Endothelial cell of umbilical vein (primary cell): ENCODE data around the gene HMCN1. TPM values are rescaled to one million over a fixed set of nuclear protein-coding genes. Genes with fewer than 3 reads are reported as not detected.

Source experiments
- BruUV-seq: library from RNA; stranded (reverse); fragments of 400-500 nt; replicated peaks from 2 replicates; lab custom pipeline; 2021; lab: Mats Ljungman, UMichigan
- CTCF ChIA-PET: fragments of 300-600, 350-600 bp; sonication (Branson Sonifier 250); formaldehyde crosslinking; loops from one replicate; lab custom pipeline; 2021; ENCODE audit warnings: antibody characterized with exemption, inconsistent platforms; lab: Charles Lee
- POLR2A ChIA-PET: fragments of 300-600, 350-600 bp; sonication (Branson Sonifier 250); formaldehyde crosslinking; loops from one replicate; lab custom pipeline; 2021; ENCODE audit warnings: antibody characterized with exemption, inconsistent platforms; lab: Charles Lee
- DNase-seq: peaks from one replicate; pipeline ENCODE4 v3.0.0-alpha.2; 2011; ENCODE audit warnings: low read depth, low spot score
- FAIRE-seq: peaks from 2 replicates; lab custom pipeline; 2011; peaks lifted over from hg19 to GRCh38; lab: Jason Lieb, UNC
- H2AFZ ChIP-seq: 2 replicates; pipeline ENCODE4 v1.6.0; 2012; ENCODE audit warnings: low read depth, low read length, control low read depth, inconsistent platforms
- H3K27ac ChIP-seq: 2 replicates; pipeline ENCODE4 v1.5.1; 2011; ENCODE audit warnings: low read depth, mild to moderate bottlenecking, control low read depth, low read length, moderate library complexity; ENCODE audit not compliant: insufficient read depth
- H3K27me3 ChIP-seq, 2 experiments: 2 replicates each; pipeline versions ENCODE4 v1.6.0 to v1.6.1; 2011; ENCODE audit warnings: low read length in 2 of 2, mixed read lengths in 1 of 2; ENCODE audit not compliant: control insufficient read depth in 2 of 2, insufficient read depth in 2 of 2
- H3K36me3 ChIP-seq, 2 experiments: 2 replicates in 1 of 2; 3 replicates in 1 of 2; pipeline ENCODE4 v1.5.1; 2011; ENCODE audit warnings: low read length in 2 of 2, mild to moderate bottlenecking in 1 of 2, moderate library complexity in 1 of 2; ENCODE audit not compliant: control insufficient read depth in 2 of 2, insufficient read depth in 2 of 2; ENCODE audit errors: extremely low read depth in 1 of 2
- H3K4me1 ChIP-seq: 3 replicates; pipeline ENCODE4 v1.5.1; 2011; ENCODE audit warnings: mild to moderate bottlenecking, low read length; ENCODE audit not compliant: control insufficient read depth, insufficient read depth; ENCODE audit errors: extremely low read depth
- H3K4me2 ChIP-seq: 2 replicates; pipeline ENCODE4 v1.6.1; 2011; ENCODE audit warnings: low read length, control low read depth, mixed read lengths; ENCODE audit not compliant: insufficient read depth
- H3K4me3 ChIP-seq, 3 experiments: fragments of 200-600 bp in 1 of 3; sonication (generic), shearing (Covaris generic) in 1 of 3; replicated peaks in 1 of 3; 2 replicates each; pipeline ENCODE4 v1.5.1; 2011 to 2016; ENCODE audit warnings: control low read depth in 3 of 3, low read length in 3 of 3, mild to moderate bottlenecking in 2 of 3, inconsistent platforms in 1 of 3, low read depth in 1 of 3, moderate library complexity in 1 of 3; ENCODE audit not compliant: insufficient read depth in 1 of 3
- H3K79me2 ChIP-seq: 2 replicates; pipeline ENCODE4 v1.6.0; 2012; ENCODE audit warnings: low read length, inconsistent platforms; ENCODE audit not compliant: control insufficient read depth, insufficient read depth
- H3K9ac ChIP-seq: replicated peaks from 2 replicates; pipeline ENCODE3; 2011; ENCODE audit warnings: low read length, control low read depth; ENCODE audit not compliant: insufficient read depth; ENCODE audit errors: extremely low read depth
- H3K9me1 ChIP-seq: replicated peaks from 3 replicates; pipeline ENCODE4 v1.6.0; 2011; ENCODE audit warnings: mild to moderate bottlenecking, low read length; ENCODE audit not compliant: control insufficient read depth, insufficient read depth; ENCODE audit errors: extremely low read depth
- H3K9me3 ChIP-seq: replicated peaks from 2 replicates; pipeline ENCODE4 v1.5.1; 2012; ENCODE audit warnings: low read length, inconsistent platforms; ENCODE audit not compliant: control insufficient read depth, insufficient read depth
- H4K20me1 ChIP-seq: replicated peaks from 2 replicates; pipeline ENCODE3; 2011; ENCODE audit warnings: mild to moderate bottlenecking, low read length; ENCODE audit not compliant: control insufficient read depth, insufficient read depth; ENCODE audit errors: extremely low read depth
- CTCF ChIP-seq, 2 donors: IDR thresholded peaks; 1 replicate in 1 of 2; 2 replicates in 1 of 2; pipeline ENCODE4 v1.5.1; 2011; ENCODE audit warnings: low read length in 2 of 2, mild to moderate bottlenecking in 2 of 2, moderate library complexity in 2 of 2, control low read depth in 1 of 2, inconsistent platforms in 1 of 2, low read depth in 1 of 2; ENCODE audit not compliant: insufficient read depth in 1 of 2; ENCODE audit errors: extremely low read depth in 1 of 2
- EZH2 ChIP-seq: IDR thresholded peaks from 2 replicates; pipeline ENCODE4 v1.6.1; 2012; ENCODE audit warnings: borderline replicate concordance, low read depth, mild to moderate bottlenecking, moderate library complexity, low read length, inconsistent platforms; ENCODE audit not compliant: severe bottlenecking
- GATA2 ChIP-seq: IDR thresholded peaks from 2 replicates; pipeline ENCODE4 v1.7.0; 2011; ENCODE audit warnings: low read depth, mild to moderate bottlenecking, moderate library complexity, mixed read lengths, low read length; ENCODE audit not compliant: insufficient read length, insufficient read depth
- JUN ChIP-seq: IDR thresholded peaks from 2 replicates; pipeline ENCODE4 v1.6.1; 2011; ENCODE audit warnings: borderline replicate concordance, low read depth; ENCODE audit not compliant: insufficient read length, insufficient read depth
- MAX ChIP-seq: IDR thresholded peaks from 2 replicates; pipeline ENCODE4 v1.6.1; 2011; ENCODE audit not compliant: insufficient read depth, insufficient read length
- MYC ChIP-seq: IDR thresholded peaks from one replicate; pipeline ENCODE4 v1.6.1; 2011; ENCODE audit warnings: mild to moderate bottlenecking, low read depth, low read length
- POLR2A ChIP-seq: IDR thresholded peaks from 2 replicates; pipeline ENCODE4 v1.6.1; 2012; ENCODE audit warnings: low read depth, mild to moderate bottlenecking, control low read depth, low read length
- POLR2AphosphoS5 ChIP-seq: IDR thresholded peaks from 2 replicates; pipeline ENCODE4 v1.6.1; 2012; ENCODE audit warnings: low read depth, mild to moderate bottlenecking, control low read depth, low read length, moderate library complexity; ENCODE audit not compliant: insufficient read depth
- dilution Hi-C: fragments of 300-500 bp; cut with MboI; formaldehyde crosslinking; loops from one replicate; pipeline ENCODE4 v1.15.0; 2019; ENCODE audit warnings: low sequenced_read_pairs; ENCODE audit not compliant: extremely low pct_ligation_motif_present
- intact Hi-C: fragments of 100-400 bp; cut with micrococcal nuclease; formaldehyde crosslinking; loops from one replicate; pipeline ENCODE4 v1.10.0; 2022
- polyA plus RNA-seq, 4 experiments: library from polyadenylated mRNA; depleted of rRNA in 3 of 4; stranded (reverse) in 3 of 4; unstranded in 1 of 4; fragments of >200 nt; gene quantifications; 2 replicates each; pipeline versions ENCODE4 v1.2.1 to v1.2.3, GENCODE V29; 2011 to 2012; ENCODE audit warnings: missing spikeins in 1 of 4
- total RNA-seq: library from RNA; stranded (reverse); gene quantifications from 2 replicates; pipeline ENCODE4 v1.2.3, GENCODE V29; 2021

Gene HMCN1
- total and polyA plus RNA-seq, 2 donors (not counting 3 experiments of a cell fraction or from before 2014, with no cell fraction given) = 10.3 to 16.0 TPM

- Histone ChIP-seq H3K9ac (no peak overlapping the region), H3K27me3 (no peaks in the 10 kb centered on the region), H3K27ac (no peak overlapping the region), H3K9me1 (no peaks in the 10 kb centered on the region), H3K9me3 (no peaks in the 10 kb centered on the region), H2AFZ (no peak overlapping the region), H3K36me3 (no peaks in the 10 kb centered on the region), H3K79me2 (no peaks in the 10 kb centered on the region), H3K4me1 (no peaks in the 10 kb centered on the region), H4K20me1 (no peaks in the 10 kb centered on the region), H3K4me2 (no peak overlapping the region), H3K4me3 (no peak overlapping the region)
- no peak for TF ChIP-seq JUN
- no peak for TF ChIP-seq POLR2A
- no peak for TF ChIP-seq POLR2AphosphoS5
- no peak for TF ChIP-seq MYC
- TF ChIP-seq CTCF (IDR thresholded peaks at IDR 0.05; ENCODE audit: extremely low read depth in 1 of 2, insufficient read depth in 1 of 2, low read depth in 1 of 2, low read length in 2 of 2) = no peak
- no peak for TF ChIP-seq EZH2
- no peak for TF ChIP-seq MAX
- TF ChIP-seq GATA2 = no peak
- DNase-seq (no peak), FAIRE-seq (no peak)
- CTCF ChIA-PET = interaction anchor here (0.9 to 1.1 kb wide), 2 partner anchors 20 to 191 kb away, joined by 3 read pairs; no protein-coding TSS in a partner anchor
- intact Hi-C loops (no loop called here), dilution Hi-C loops (no loop called here)
- POLR2A ChIA-PET = no interaction called here
- BruUV-seq = no TSS peak
These were observed 230.8 kb downstream of the HMCN1 start for GRCh38 chr1:185964946-185965345.
